HG02981 (cell line): ENCODE data around the gene WDR93.

Experiments used
- ATAC-seq: cut with Tn5 transposase; IDR thresholded peaks from one replicate; pipeline ENCODE4 v1.9.1; 2021; ENCODE audit warnings: mild to moderate bottlenecking, moderate library complexity; ENCODE audit not compliant: unreplicated experiment

WDR93 gene

GRCh38 chr15:89747708-89748682, 57.4 kb downstream of the WDR93 start:
- no peak for ATAC-seq

DNA sequence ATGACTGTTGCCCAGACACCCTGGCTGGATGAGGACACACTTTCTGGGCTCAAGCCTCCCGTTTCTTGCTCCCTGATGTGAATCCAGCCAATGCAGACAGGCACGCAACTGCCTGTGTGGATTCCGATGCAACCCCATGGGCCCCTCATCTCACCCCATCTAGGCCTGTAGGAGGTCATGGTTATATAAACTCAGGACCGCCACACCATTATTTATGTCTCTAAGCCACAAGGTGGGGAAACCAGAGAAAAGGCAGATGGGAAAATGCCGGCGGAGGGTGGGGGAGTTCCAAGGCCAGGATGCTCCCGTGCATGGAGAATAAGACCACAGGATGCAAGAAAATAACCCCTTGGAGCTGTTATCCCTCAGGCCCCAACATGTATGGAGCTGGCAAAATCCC, 58.4 kb downstream of the WDR93 start:
- ATAC-seq, result no peak

GRCh38 chr15:89749526-89749925, 58.9 kb downstream of the WDR93 start:
- ATAC-seq, result no peak

DNA sequence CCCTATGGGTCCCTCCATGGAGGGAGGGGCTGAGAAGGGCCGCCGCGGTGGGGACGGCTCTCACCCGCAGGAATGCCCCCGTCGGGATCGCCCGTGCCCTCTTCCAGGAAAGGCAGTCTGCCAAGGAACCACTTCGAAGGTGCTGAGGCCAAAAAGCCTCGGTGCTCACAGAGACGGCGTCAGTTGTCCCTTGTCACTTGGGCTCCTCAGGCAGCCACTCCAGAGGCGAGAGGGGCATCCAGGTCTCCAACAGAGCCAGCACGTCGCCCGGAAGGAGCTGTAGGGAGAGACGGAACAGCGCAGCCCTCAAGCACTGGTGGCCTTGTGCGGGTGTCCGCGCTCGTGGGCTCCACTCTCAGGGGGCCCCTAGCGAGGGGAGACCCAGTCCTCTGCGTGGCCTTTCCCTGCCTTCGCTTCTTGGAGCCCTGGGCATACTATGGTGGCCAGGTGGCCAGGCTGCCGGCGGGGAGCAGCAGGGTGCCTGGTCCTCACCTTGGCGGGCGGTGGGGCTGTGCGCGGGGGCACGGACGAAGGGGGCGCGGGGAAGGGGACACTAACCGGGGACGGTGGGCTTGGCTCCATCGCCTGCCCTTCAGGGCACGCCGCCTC, 59.4 kb downstream of the WDR93 start:
- ATAC-seq, result peak; percentile 1

- ATAC-seq, result peak; percentile 95
These were observed 60.2 kb downstream of the WDR93 start, which contains the start of gene MESP1 for GRCh38 chr15:89750560-89751542. Gene MESP1, minus strand, starts transcription at chr15:89751249. Its CDS starts 18 bp downstream, at chr15:89751231.

GRCh38 chr15:89751748-89752147, 61.1 kb downstream of the WDR93 start:
- ATAC-seq, result no peak

DNA sequence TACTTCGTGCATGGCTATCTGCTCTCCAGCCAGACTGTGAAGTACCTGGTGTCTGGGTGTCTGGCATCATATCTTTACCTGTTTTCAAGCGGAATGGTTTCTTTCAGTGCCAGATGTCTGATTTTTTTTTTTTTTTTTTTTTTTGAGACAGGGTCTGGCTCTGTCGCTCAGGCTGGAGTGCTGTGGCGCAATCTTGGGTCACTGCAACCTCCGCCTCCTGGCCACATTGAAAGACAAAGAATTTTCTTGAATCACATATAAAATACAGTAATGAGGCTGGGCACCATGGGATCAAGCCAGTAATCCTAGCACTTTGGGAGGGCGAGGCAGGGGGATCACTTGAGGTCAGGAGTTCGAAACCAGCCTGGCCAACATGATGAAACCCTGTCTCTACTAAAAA, 63.2 kb downstream of the WDR93 start:
- ATAC-seq, result no peak

GRCh38 chr15:89754361-89755154, 63.9 kb downstream of the WDR93 start:
- no peak for ATAC-seq

DNA sequence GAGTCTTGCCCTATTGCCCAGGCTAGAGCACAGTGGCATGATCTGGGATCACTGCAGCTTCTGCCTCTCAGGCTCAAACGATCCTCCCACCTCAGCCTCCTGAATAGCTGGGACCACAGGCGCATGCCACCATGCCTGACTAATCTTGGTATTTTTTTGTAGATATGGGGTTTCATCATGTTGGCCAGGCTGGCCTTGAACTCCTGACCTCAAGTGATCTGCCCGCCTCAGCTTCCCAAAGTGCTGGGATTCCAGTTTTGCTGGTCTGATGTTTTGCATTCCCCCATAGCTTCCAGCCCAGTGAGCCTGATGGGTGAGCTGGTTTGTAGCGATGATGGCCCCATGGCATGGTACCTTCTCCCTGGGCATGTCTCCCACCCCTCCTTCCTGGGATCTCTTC, 65.1 kb downstream of the WDR93 start:
- no peak for ATAC-seq

GRCh38 chr15:89756897-89757296, 66.3 kb downstream of the WDR93 start:
- ATAC-seq, result no peak

GRCh38 chr15:89758283-89758682, 67.7 kb downstream of the WDR93 start:
- no peak for ATAC-seq

DNA sequence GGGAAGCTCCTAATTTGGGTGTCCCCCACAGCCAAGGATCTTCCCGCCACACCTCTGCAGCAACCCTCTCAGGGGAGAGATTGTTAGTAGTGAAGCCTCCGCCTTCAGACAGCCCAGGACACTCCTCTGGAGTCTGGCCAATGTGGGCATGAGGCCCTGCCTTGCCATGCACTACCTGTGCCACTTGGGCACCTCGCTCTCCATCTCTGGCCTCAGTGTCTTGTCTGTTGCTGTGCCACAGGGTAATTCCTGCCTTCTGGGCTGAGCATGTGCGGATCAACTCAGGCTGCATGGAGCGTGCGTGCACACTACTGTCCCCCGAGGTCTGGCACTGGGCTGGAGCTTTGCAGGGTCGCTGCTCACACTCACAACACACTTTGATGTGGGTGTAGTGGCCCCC, 68.4 kb downstream of the WDR93 start:
- no peak for ATAC-seq

DNA sequence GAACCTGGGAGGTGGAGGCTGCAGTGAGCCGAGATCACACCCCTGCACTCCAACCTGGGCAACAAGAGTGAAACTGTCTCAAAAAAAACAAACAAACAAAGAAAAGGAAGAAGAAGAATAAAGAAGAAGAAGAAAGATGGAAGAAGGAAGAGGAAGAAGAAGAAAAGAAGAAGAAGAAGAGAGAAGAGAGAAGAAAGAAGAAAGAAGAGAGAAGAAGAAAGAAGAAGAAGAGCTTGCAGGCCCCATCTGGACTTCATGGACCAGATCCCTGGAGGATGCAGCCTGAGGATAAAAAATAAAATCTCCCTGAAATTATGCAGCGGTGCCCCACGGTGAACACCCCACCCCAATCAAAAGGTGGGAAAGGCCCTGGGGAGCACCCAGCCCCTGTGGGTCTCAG, 69.2 kb downstream of the WDR93 start:
- no peak for ATAC-seq

DNA sequence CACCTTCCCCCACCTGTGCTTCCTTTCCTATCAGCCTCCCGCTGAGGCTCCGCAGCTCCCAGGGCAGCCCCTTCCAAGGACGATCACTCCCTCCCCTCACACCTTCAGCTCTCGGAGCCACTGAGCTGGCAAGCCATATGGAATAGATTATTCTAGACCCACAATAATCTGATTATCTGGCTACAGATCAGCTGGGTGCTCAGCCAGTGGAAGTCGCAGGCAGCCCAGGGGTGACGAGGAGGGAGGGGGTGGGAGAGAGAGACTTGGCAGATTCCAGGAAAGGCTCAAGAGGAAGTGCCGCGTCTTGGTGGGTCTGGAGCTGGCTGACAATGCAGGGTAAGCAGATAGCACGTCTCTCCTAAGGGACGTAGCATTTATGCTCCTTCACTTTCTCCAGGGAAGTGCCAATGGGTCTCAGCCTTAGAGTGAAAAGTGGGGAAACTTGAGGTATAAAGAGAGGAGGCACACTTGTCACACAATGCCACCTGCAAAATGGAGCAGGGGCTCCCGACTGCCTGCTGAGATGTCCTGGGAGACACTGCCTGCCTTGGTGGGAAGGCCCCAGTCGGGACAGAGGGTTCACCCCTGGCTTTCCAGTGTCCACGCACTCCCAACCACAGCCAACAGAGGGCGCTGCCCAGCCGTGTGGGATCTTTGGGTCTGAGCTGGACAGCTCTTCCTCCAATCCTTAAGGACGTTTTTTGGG, 69.8 kb downstream of the WDR93 start:
- peak; percentile 56 for ATAC-seq

GRCh38 chr15:89761009-89761831, 70.6 kb downstream of the WDR93 start:
- no peak for ATAC-seq

DNA sequence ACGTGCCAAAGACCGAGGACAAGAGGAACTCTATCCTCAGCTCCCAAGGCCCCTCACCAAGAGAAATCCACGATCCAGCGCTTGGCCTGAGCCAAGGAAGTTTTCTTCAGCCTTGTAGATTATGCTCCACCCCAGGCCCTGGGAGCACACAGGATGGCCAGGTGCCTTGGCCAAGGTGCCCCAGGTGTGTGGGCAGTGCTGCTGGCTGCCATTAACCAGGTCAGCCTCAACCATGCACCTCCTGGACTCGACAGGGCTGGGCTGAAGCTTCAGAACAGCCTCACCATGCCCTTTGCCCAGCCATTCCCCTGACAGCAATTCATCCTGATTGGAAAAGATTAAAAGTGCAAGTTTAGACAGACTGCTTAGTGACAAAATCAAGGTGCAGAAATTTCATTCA, 71.3 kb downstream of the WDR93 start:
- ATAC-seq, result no peak

GRCh38 chr15:89765694-89766093, 75.1 kb downstream of the WDR93 start:
- no peak for ATAC-seq
